GM18499 (cell line): Measurements from ENCODE around the gene TMC2.

Experiments used
- ATAC-seq: cut with Tn5 transposase; IDR thresholded peaks from one replicate; pipeline ENCODE4 v1.9.1; 2021; ENCODE audit warnings: moderate number of reproducible peaks; ENCODE audit not compliant: insufficient read depth, unreplicated experiment

Gene TMC2

GRCh38 chr20:2576317-2576727 is 39.9 kb downstream of the TMC2 start:
- ATAC-seq: no peak

- no peak for ATAC-seq
Observed at GRCh38 chr20:2578475-2579192, 42.3 kb downstream of the TMC2 start.

- no peak for ATAC-seq
Observed at GRCh38 chr20:2585811-2586210, 49.4 kb downstream of the TMC2 start.

- ATAC-seq: no peak
Observed at GRCh38 chr20:2593756-2594155, 57.4 kb downstream of the TMC2 start.

GRCh38 chr20:2595076-2595475 is 58.7 kb downstream of the TMC2 start:
- ATAC-seq: no peak

- no peak for ATAC-seq
Observed at GRCh38 chr20:2596673-2597279, 60.4 kb downstream of the TMC2 start.

GRCh38 chr20:2599288-2600006 is 63.1 kb downstream of the TMC2 start:
- no peak for ATAC-seq

GRCh38 chr20:2602046-2602735 is 65.8 kb downstream of the TMC2 start:
- no peak for ATAC-seq

GRCh38 chr20:2602746-2603145 is 66.4 kb downstream of the TMC2 start:
- ATAC-seq: no peak

GRCh38 chr20:2603816-2604505 is 67.6 kb downstream of the TMC2 start:
- ATAC-seq: no peak

- no peak for ATAC-seq
Observed at GRCh38 chr20:2604506-2604835, 68.1 kb downstream of the TMC2 start.

GRCh38 chr20:2606507-2607006 is 70.2 kb downstream of the TMC2 start:
- ATAC-seq: no peak

- ATAC-seq: no peak
Observed at GRCh38 chr20:2610326-2610725, 74.0 kb downstream of the TMC2 start.

GRCh38 chr20:2610941-2611720 is 74.8 kb downstream of the TMC2 start:
- no peak for ATAC-seq

- no peak for ATAC-seq
Observed at GRCh38 chr20:2612073-2612472, 75.7 kb downstream of the TMC2 start.

GRCh38 chr20:2616634-2617033 is 80.3 kb downstream of the TMC2 start:
- no peak for ATAC-seq

GRCh38 chr20:2617099-2617714 is 80.8 kb downstream of the TMC2 start:
- no peak for ATAC-seq

GRCh38 chr20:2618815-2619214 is 82.4 kb downstream of the TMC2 start:
- ATAC-seq: no peak

GRCh38 chr20:2619337-2619736 is 83.0 kb downstream of the TMC2 start:
- ATAC-seq: no peak
